ENCODE measurements around the gene CABLES1.

CABLES1 gene

GRCh38 chr18:23276451-23276850 lies 141.2 kb downstream of the CABLES1 start:
- no peak for DNase-seq (ENCODE audit: low read depth in 1 of 2, low spot score in 1 of 2)
- no peak overlapping the region for H3K27ac ChIP-seq (replicated peaks)

DNA sequence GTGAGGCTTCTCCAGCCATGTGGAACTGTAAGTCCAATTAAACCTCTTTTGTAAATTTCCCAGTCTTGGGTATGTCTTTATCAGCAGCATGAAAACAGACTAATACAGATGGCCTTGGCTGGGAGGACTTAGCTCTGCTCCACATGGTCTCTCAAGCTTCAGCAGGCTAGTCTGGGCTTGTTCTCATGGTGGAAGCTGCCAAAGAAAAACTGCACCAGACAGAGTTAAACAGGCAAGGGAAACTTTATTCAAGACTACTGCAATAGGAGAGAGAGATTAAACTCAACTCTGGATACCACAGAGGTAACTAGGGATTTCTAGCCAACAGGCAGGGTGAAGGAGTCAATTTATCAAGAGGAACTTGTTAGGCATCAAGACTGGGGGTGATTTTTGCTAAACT lies 142.1 kb downstream of the CABLES1 start:
- no peak overlapping the region for H3K27ac ChIP-seq (replicated peaks)
- no peak for DNase-seq (ENCODE audit: low read depth in 1 of 2, low spot score in 1 of 2)
- H3K27me3 ChIP-seq (ENCODE audit: insufficient read depth, poor library complexity, severe bottlenecking): no peaks in the 10 kb centered on the region
- H3K4me3 ChIP-seq (replicated peaks; ENCODE audit: insufficient read depth, low read length): no peak overlapping the region
- no peak for TF ChIP-seq POLR2AphosphoS5 (IDR thresholded peaks at IDR 0.05; ENCODE audit: low read depth)
- no peak for TF ChIP-seq SPI1 (IDR thresholded peaks at IDR 0.05; ENCODE audit: borderline replicate concordance, low read depth)
- TF ChIP-seq, protein P1, sequence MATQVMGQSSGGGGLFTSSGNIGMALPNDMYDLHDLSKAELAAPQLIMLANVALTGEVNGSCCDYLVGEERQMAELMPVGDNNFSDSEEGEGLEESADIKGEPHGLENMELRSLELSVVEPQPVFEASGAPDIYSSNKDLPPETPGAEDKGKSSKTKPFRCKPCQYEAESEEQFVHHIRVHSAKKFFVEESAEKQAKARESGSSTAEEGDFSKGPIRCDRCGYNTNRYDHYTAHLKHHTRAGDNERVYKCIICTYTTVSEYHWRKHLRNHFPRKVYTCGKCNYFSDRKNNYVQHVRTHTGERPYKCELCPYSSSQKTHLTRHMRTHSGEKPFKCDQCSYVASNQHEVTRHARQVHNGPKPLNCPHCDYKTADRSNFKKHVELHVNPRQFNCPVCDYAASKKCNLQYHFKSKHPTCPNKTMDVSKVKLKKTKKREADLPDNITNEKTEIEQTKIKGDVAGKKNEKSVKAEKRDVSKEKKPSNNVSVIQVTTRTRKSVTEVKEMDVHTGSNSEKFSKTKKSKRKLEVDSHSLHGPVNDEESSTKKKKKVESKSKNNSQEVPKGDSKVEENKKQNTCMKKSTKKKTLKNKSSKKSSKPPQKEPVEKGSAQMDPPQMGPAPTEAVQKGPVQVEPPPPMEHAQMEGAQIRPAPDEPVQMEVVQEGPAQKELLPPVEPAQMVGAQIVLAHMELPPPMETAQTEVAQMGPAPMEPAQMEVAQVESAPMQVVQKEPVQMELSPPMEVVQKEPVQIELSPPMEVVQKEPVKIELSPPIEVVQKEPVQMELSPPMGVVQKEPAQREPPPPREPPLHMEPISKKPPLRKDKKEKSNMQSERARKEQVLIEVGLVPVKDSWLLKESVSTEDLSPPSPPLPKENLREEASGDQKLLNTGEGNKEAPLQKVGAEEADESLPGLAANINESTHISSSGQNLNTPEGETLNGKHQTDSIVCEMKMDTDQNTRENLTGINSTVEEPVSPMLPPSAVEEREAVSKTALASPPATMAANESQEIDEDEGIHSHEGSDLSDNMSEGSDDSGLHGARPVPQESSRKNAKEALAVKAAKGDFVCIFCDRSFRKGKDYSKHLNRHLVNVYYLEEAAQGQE (IDR thresholded peaks at IDR 0.05; ENCODE audit: insufficient replicate concordance, low read depth): no peak
- TF ChIP-seq CTCF (IDR thresholded peaks at IDR 0.05; ENCODE audit: insufficient read depth, low read length): no peak
- no peak for TF ChIP-seq GABPA (IDR thresholded peaks at IDR 0.05; ENCODE audit: low read depth)

More at GRCh38 chr18:23276451-23276850, 141.2 kb downstream of the CABLES1 start:
- Histone ChIP-seq H3K4me3 (replicated peaks; ENCODE audit: insufficient read depth, low read length) (no peak overlapping the region), H3K27me3 (ENCODE audit: insufficient read depth, poor library complexity, severe bottlenecking) (no peaks in the 10 kb centered on the region)
- TF ChIP-seq GABPA (IDR thresholded peaks at IDR 0.05; ENCODE audit: low read depth): no peak
- no peak for TF ChIP-seq CTCF (IDR thresholded peaks at IDR 0.05; ENCODE audit: insufficient read depth, low read length)
- TF ChIP-seq POLR2AphosphoS5 (IDR thresholded peaks at IDR 0.05; ENCODE audit: low read depth): no peak
- TF ChIP-seq, protein P1 (IDR thresholded peaks at IDR 0.05; ENCODE audit: insufficient replicate concordance, low read depth): no peak
- TF ChIP-seq SPI1 (IDR thresholded peaks at IDR 0.05; ENCODE audit: borderline replicate concordance, low read depth): no peak

GRCh38 chr18:23279931-23280330 lies 144.6 kb downstream of the CABLES1 start:
- TF ChIP-seq GABPA (IDR thresholded peaks at IDR 0.05; ENCODE audit: low read depth): no peak
- TF ChIP-seq, protein P1 (IDR thresholded peaks at IDR 0.05; ENCODE audit: insufficient replicate concordance, low read depth): no peak
- H3K27ac ChIP-seq (replicated peaks): no peak overlapping the region
- H3K27me3 ChIP-seq (ENCODE audit: insufficient read depth, poor library complexity, severe bottlenecking): no peaks in the 10 kb centered on the region
- DNase-seq (ENCODE audit: low read depth in 1 of 2, low spot score in 1 of 2): no peak
- no peak overlapping the region for H3K4me3 ChIP-seq (replicated peaks; ENCODE audit: insufficient read depth, low read length)

DNA sequence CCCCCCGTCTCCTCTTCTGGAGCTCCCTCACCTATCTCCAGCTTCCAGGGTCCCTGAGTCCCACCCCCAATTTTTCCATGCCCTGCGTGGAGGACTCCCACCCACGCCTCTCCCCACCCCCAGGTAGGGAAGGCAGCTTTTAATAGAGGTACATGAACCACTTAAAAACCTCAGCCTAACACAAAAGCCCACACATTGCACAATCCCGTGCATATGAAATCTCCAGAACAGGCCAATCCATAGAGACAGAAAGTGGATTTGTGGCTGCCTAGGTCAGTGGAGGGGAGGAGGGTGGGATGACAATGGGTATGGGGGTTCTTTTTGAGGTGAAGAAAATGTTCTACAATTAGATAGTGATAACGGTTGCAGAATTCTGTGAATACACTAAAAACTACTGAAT lies 145.6 kb downstream of the CABLES1 start:
- DNase-seq (ENCODE audit: low read depth in 1 of 2, low spot score in 1 of 2): no peak
- Histone ChIP-seq H3K27me3 (ENCODE audit: insufficient read depth, poor library complexity, severe bottlenecking) (no peaks in the 10 kb centered on the region), H3K27ac (replicated peaks) (no peak overlapping the region), H3K4me3 (replicated peaks; ENCODE audit: insufficient read depth, low read length) (no peak overlapping the region)
- no peak for TF ChIP-seq POLR2AphosphoS5 (IDR thresholded peaks at IDR 0.05; ENCODE audit: low read depth)
- no peak for TF ChIP-seq CTCF (IDR thresholded peaks at IDR 0.05; ENCODE audit: insufficient read depth, low read length)
- TF ChIP-seq, protein P1 (IDR thresholded peaks at IDR 0.05; ENCODE audit: insufficient replicate concordance, low read depth): no peak
- TF ChIP-seq GABPA (IDR thresholded peaks at IDR 0.05; ENCODE audit: low read depth): no peak
- no peak for TF ChIP-seq SPI1 (IDR thresholded peaks at IDR 0.05; ENCODE audit: borderline replicate concordance, low read depth)

All from HL-60 (cell line).